Measurements from ENCODE around the gene CYP27A1. TPM values are rescaled to one million over a fixed set of nuclear protein-coding genes. Genes with fewer than 3 reads are reported as not detected.

CYP27A1 gene
- total RNA-seq, 1 experiment from 2014 or later: 1.2 TPM

- H3K9me3 ChIP-seq (ENCODE audit: low read depth, low read length, poor library complexity, severe bottlenecking): no peaks in the 10 kb centered on the region
- DNase-seq (ENCODE audit: low spot score): no peak
- no peak overlapping the region for H3K4me3 ChIP-seq (ENCODE audit: low read depth, low read length, poor library complexity, severe bottlenecking)
- no peaks in the 10 kb centered on the region for H3K4me1 ChIP-seq (ENCODE audit: insufficient read depth, low read length, poor library complexity, severe bottlenecking)
- H3K27me3 ChIP-seq (replicated peaks; ENCODE audit: insufficient read depth, low read depth, low read length, poor library complexity): no peaks in the 10 kb centered on the region
- TF ChIP-seq EZH2 (IDR thresholded peaks at IDR 0.05; ENCODE audit: borderline replicate concordance, low read depth, low read length, poor library complexity, severe bottlenecking): no peak
- no peak for TF ChIP-seq CTCF (conservative IDR thresholded peaks at IDR 0.05; ENCODE audit: low read depth, low read length)
- ChIA-PET POLR2A (ENCODE audit: low non-redundant PET) (no interaction called here), CTCF (no interaction called here)
- BruUV-seq (replicated peaks): no TSS peak
- no peak overlapping the region for H3K27ac ChIP-seq (ENCODE audit: low read depth, low read length, poor library complexity, severe bottlenecking)
- intact Hi-C loops (cut with micrococcal nuclease; ENCODE audit: unreplicated experiment): no loop called here
- H3K36me3 ChIP-seq (ENCODE audit: insufficient read depth, low read length, poor library complexity, severe bottlenecking): no peaks in the 10 kb centered on the region
These were observed 8.1 kb upstream of the CYP27A1 start for GRCh38 chr2:218773881-218774280.

- H3K27ac ChIP-seq (ENCODE audit: low read depth, low read length, poor library complexity, severe bottlenecking): no peak overlapping the region
- TF ChIP-seq EZH2 (IDR thresholded peaks at IDR 0.05; ENCODE audit: borderline replicate concordance, low read depth, low read length, poor library complexity, severe bottlenecking) (no peak), CTCF (conservative IDR thresholded peaks at IDR 0.05; ENCODE audit: low read depth, low read length) (no peak)
- DNase-seq (ENCODE audit: low spot score): no peak
- BruUV-seq (replicated peaks): no TSS peak
- no peaks in the 10 kb centered on the region for H3K36me3 ChIP-seq (ENCODE audit: insufficient read depth, low read length, poor library complexity, severe bottlenecking)
- H3K4me3 ChIP-seq (ENCODE audit: low read depth, low read length, poor library complexity, severe bottlenecking): no peak overlapping the region
- CTCF ChIA-PET: no interaction called here
- no peaks in the 10 kb centered on the region for H3K4me1 ChIP-seq (ENCODE audit: insufficient read depth, low read length, poor library complexity, severe bottlenecking)
- POLR2A ChIA-PET (ENCODE audit: low non-redundant PET): no interaction called here
- intact Hi-C loops (cut with micrococcal nuclease; ENCODE audit: unreplicated experiment): no loop called here
- H3K9me3 ChIP-seq (ENCODE audit: low read depth, low read length, poor library complexity, severe bottlenecking): no peaks in the 10 kb centered on the region
- peaks cover 5% of the 10 kb centered on the region for H3K27me3 ChIP-seq (replicated peaks; ENCODE audit: insufficient read depth, low read depth, low read length, poor library complexity)
These were observed 5.5 kb upstream of the CYP27A1 start for GRCh38 chr2:218776488-218776887.

GRCh38 chr2:218777276-218777990, 4.5 kb upstream of the CYP27A1 start:
- H3K27me3 ChIP-seq (replicated peaks; ENCODE audit: insufficient read depth, low read depth, low read length, poor library complexity): peaks cover 14% of the 10 kb centered on the region
- H3K27ac ChIP-seq (ENCODE audit: low read depth, low read length, poor library complexity, severe bottlenecking): no peak overlapping the region
- intact Hi-C loops (cut with micrococcal nuclease; ENCODE audit: unreplicated experiment): no loop called here
- BruUV-seq (replicated peaks): no TSS peak
- H3K4me1 ChIP-seq (ENCODE audit: insufficient read depth, low read length, poor library complexity, severe bottlenecking): no peaks in the 10 kb centered on the region
- no peaks in the 10 kb centered on the region for H3K9me3 ChIP-seq (ENCODE audit: low read depth, low read length, poor library complexity, severe bottlenecking)
- H3K36me3 ChIP-seq (ENCODE audit: insufficient read depth, low read length, poor library complexity, severe bottlenecking): no peaks in the 10 kb centered on the region
- H3K4me3 ChIP-seq (ENCODE audit: low read depth, low read length, poor library complexity, severe bottlenecking): no peak overlapping the region
- TF ChIP-seq CTCF (conservative IDR thresholded peaks at IDR 0.05; ENCODE audit: low read depth, low read length) (no peak), EZH2 (IDR thresholded peaks at IDR 0.05; ENCODE audit: borderline replicate concordance, low read depth, low read length, poor library complexity, severe bottlenecking) (no peak)
- ChIA-PET CTCF (no interaction called here), POLR2A (ENCODE audit: low non-redundant PET) (no interaction called here)
- DNase-seq (ENCODE audit: low spot score): no peak

Data from A673 (cell line).